Transverse colon (tissue), 4 donors: ENCODE measurements around the gene ACADS. TPM values are rescaled to one million over a fixed set of nuclear protein-coding genes. Genes with fewer than 3 reads are reported as not detected.

Source experiments
- DNase-seq: peaks from one replicate; pipeline ENCODE4 v3.0.0-alpha.2; 2019
- H3K27ac ChIP-seq, 4 donors: fragments of 200-600 bp; sonication (generic); 2 replicates each; pipeline ENCODE4 v1.5.1; 2016 to 2018; ENCODE audit warnings: inconsistent platforms in 4 of 4
- H3K27me3 ChIP-seq: fragments of 200-600 bp; sonication (generic); 2 replicates; pipeline ENCODE4 v1.5.1; 2017; ENCODE audit warnings: inconsistent platforms
- H3K36me3 ChIP-seq, 4 donors: fragments of 200-600 bp; sonication (generic); 2 replicates each; pipeline ENCODE4 v1.5.1; 2017 to 2019; ENCODE audit warnings: inconsistent platforms in 4 of 4
- H3K4me1 ChIP-seq, 4 donors: fragments of 200-600 bp; sonication (generic); 2 replicates each; pipeline ENCODE4 v1.5.1; 2017 to 2020; ENCODE audit warnings: inconsistent platforms in 4 of 4
- H3K4me3 ChIP-seq, 4 donors: fragments of 200-600 bp; sonication (generic); 1 replicate in 1 of 4; 2 replicates in 3 of 4; pipeline versions ENCODE4 v1.5.1 to v1.6.1; 2017 to 2019; ENCODE audit warnings: inconsistent platforms in 4 of 4
- H3K9me3 ChIP-seq, 2 donors: fragments of 200-600 bp; sonication (generic); 2 replicates each; pipeline ENCODE4 v1.5.1; 2017 to 2019; ENCODE audit warnings: inconsistent platforms in 2 of 2
- CTCF ChIP-seq, 5 experiments: fragments of 200-600 bp in 3 of 5; fragments of 450-650 bp in 2 of 5; sonication (generic) in 3 of 5; IDR thresholded peaks; 1 replicate in 2 of 5; 2 replicates in 3 of 5; pipeline ENCODE4 v1.5.1; 2016 to 2017; ENCODE audit warnings: antibody characterized with exemption in 5 of 5, inconsistent platforms in 3 of 5, mild to moderate bottlenecking in 2 of 5, moderate library complexity in 1 of 5
- EP300 ChIP-seq: sonication (generic); formaldehyde crosslinking; IDR thresholded peaks from one replicate; pipeline ENCODE4 v1.6.1; 2017; ENCODE audit warnings: antibody characterized with exemption, low read depth
- POLR2A ChIP-seq: fragments of 450-650 bp; IDR thresholded peaks from one replicate; pipeline ENCODE4 v1.6.1; 2016; ENCODE audit warnings: antibody characterized with exemption, mild to moderate bottlenecking, moderate library complexity
- POLR2AphosphoS5 ChIP-seq, 3 donors: sonication (generic); formaldehyde crosslinking; IDR thresholded peaks; one replicate each; pipeline ENCODE4 v1.6.1; 2016; ENCODE audit warnings: antibody characterized with exemption in 3 of 3
- WGBS, 2 donors: methylation state at CpG; one replicate each; pipeline ENCODE4 v1.1.5; 2018; ENCODE audit warnings: low coverage in 1 of 2; 5-methylcytosine and 5-hydroxymethylcytosine counted together
- in situ Hi-C, 4 donors: fragments of 200-750 bp; cut with MboI; loops; one replicate each; pipeline versions ENCODE4 v1.15.0 to v1.15.1; 2017; ENCODE audit warnings: low sequenced_read_pairs in 3 of 4, low pct_ligation_motif_present in 1 of 4, low pct_unique_long_range_greater_than_20kb in 1 of 4
- intact Hi-C: fragments of 100-400 bp; cut with DNase I; formaldehyde crosslinking; loops from one replicate; pipeline ENCODE4 v1.15.1; 2023; ENCODE audit warnings: low total_unique reads
- total RNA-seq, 4 donors: library from RNA; depleted of rRNA; stranded (reverse); fragments of >200 nt; gene quantifications; one replicate each; pipeline ENCODE4 v1.1.0, GENCODE V29; 2016

Gene ACADS
- total RNA-seq, 4 donors from 2014 or later = 224 to 338 (median 297) TPM

- TF ChIP-seq CTCF (IDR thresholded peaks at IDR 0.05) = no peak
- TF ChIP-seq EP300 = no peak
- no peak for TF ChIP-seq POLR2AphosphoS5 (IDR thresholded peaks at IDR 0.05)
- TF ChIP-seq POLR2A = no peak
- peak overlapping the region; percentile 73 to 85 (median 76) for H3K27ac ChIP-seq
- peaks cover 0 to 18% (median 7%) of the 10 kb centered on the region in 4 donors for H3K4me1 ChIP-seq
- peaks cover 0 to 26% (median 11%) of the 10 kb centered on the region in 4 donors for H3K36me3 ChIP-seq
- in situ Hi-C loops (no loop called here), intact Hi-C loops (no loop called here)
- no peaks in the 10 kb centered on the region for H3K27me3 ChIP-seq
- no peak overlapping the region for H3K4me3 ChIP-seq
- WGBS, 2 donors = 76% methylated on average over 5 of the region's 5 CpGs; no CpG with 5 or more reads in 1 of the 2 donors
- no peaks in the 10 kb centered on the region for H3K9me3 ChIP-seq
- DNase-seq = no peak
Observed at GRCh38 chr12:120766566-120766965, 40.9 kb downstream of the ACADS start.

DNA sequence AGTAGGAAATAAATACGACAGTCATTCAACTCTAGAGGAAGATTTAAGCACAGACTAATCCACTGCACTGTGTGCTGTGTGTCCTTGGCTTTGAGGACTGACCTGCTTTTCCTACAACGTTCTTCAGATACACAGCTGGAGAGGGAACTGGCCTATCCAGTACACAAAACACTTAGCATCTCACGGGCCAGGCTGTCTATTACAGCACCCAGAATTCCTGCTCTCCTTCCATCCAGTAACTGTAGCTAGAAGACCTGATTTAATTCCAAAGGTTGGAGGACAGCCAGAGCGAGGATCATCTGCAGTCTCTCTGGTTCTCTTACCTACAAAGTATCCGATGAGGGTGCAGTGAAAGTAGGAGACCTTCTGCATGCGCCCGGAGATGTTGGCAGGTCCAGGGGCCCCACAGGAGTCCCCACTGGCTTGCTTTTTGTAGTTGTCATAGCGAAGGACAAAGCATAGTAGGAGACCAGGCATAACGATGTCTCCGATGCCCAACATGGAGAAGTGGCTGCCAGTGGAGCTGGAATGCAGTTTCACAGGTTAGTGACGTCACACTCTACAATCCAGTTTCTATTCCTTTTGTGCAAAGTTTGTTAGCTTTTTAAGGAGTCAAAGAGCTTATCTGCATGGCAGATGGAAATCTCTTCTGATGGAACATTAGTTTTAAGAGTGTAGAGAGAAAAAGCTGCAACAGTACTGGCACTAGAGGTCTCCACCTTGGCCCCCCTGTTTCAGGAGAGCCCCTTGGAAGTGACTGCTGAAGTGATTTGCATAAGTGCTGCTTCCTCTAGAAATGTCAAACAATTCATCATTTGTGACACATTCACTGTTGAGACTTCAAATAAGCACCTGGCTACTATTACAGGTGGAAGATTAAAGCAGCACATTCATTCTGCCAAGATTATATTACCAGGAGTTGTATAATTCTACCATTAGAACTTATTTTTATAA is 41.7 kb downstream of the ACADS start:
- intact Hi-C loops = no loop called here
- no peak for DNase-seq

DNA sequence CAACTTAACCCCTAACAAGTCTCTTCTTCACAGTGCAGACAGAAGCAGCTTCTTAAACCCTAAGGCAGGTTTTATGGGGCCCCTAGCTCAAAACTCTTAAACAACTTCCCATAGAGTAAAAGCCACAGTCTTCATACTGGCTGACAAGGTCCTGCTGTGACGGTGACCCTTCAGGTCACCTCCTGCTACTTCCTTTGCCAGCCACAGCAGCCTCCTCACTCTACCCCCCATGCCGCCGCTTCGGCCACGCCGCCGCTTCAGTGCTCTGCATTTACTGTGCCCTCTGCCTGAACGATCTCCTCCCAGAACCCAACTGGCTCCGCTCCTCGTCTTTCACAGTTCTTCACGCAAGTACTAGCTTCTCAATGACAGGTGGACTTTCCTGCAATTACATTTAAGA is 45.5 kb downstream of the ACADS start:
- in situ Hi-C loops = no loop called here
- DNase-seq = no peak
- 89 to 92% methylated on average over 8 to 11 of the region's 11 CpGs for WGBS, 2 donors
- peaks cover 0 to 12% (median 5%) of the 10 kb centered on the region in 4 donors for H3K36me3 ChIP-seq
- H3K27me3 ChIP-seq = no peaks in the 10 kb centered on the region
- TF ChIP-seq CTCF (IDR thresholded peaks at IDR 0.05) (no peak), POLR2AphosphoS5 (IDR thresholded peaks at IDR 0.05) (no peak), POLR2A (no peak), EP300 (no peak)
- no peak overlapping the region for H3K4me3 ChIP-seq
- peaks cover 0 to 8% (median 3%) of the 10 kb centered on the region in 4 donors for H3K4me1 ChIP-seq
- H3K27ac ChIP-seq = no peak overlapping the region
- intact Hi-C loops = no loop called here
- no peaks in the 10 kb centered on the region for H3K9me3 ChIP-seq

More for the DNA sequence above, 41.7 kb downstream of the ACADS start:
- Histone ChIP-seq H3K4me1 (peaks cover 0 to 18% (median 7%) of the 10 kb centered on the region in 4 donors), H3K4me3 (no peak overlapping the region), H3K36me3 (peaks cover 0 to 26% (median 11%) of the 10 kb centered on the region in 4 donors), H3K27ac (peak overlapping the region; percentile 73 to 85 (median 76)), H3K9me3 (no peaks in the 10 kb centered on the region), H3K27me3 (no peaks in the 10 kb centered on the region)
- no peak for TF ChIP-seq CTCF (IDR thresholded peaks at IDR 0.05)
- no peak for TF ChIP-seq POLR2A
- no peak for TF ChIP-seq EP300
- TF ChIP-seq POLR2AphosphoS5 (IDR thresholded peaks at IDR 0.05) = no peak
- 70 to 78% methylated on average over 4 to 11 of the region's 11 CpGs for WGBS, 2 donors
- in situ Hi-C loops = no loop called here

DNA sequence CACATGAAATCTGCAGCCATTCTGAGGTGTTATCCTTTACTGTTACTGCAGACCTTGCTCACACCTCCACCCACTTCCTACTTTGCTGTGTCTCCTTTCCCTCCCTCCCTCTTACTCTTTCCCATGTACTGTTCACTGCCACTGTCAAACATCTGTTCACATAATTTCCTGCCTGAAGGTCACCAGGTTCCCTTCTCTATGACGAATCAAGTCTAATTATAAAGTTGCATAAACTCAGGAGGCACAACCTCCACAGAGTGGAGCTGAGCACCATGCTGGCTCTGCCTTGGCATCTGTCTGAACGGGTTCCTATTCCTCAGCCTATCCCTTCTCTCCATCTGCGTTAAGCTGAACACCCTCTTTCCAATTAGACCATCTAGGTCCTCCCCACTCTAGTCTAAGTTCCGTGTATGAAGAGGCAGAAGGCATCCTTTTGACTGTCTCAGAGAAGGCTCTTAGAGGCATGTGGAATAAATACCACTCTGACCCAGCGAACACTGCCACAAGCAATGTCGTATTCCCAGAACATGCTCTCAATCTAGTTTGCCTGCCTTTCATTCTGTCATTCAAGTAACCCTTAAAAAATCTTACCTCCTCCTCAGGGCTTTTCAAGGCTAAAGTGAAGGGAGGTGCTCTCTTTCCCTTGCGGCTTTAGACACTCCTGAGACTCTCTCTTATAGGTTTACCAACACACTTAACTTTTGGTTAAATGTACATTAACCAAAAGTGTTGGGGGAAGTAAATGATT is 48.7 kb downstream of the ACADS start:
- DNase-seq = no peak
- intact Hi-C loops (no loop called here), in situ Hi-C loops (no loop called here)
- TF ChIP-seq POLR2A = no peak
- no peak for TF ChIP-seq EP300
- no peak for TF ChIP-seq POLR2AphosphoS5 (IDR thresholded peaks at IDR 0.05)
- no peak for TF ChIP-seq CTCF (IDR thresholded peaks at IDR 0.05)
- 88 to 91% methylated on average over 7 of the region's 7 CpGs for WGBS, 2 donors
- Histone ChIP-seq H3K4me1 (no peaks in the 10 kb centered on the region), H3K27ac (no peak overlapping the region), H3K27me3 (no peaks in the 10 kb centered on the region), H3K4me3 (no peak overlapping the region), H3K36me3 (peaks cover 0 to 11% (median 0%) of the 10 kb centered on the region in 4 donors), H3K9me3 (no peaks in the 10 kb centered on the region)
